Measurements from ENCODE around the gene RAB11FIP4. TPM values are rescaled to one million over a fixed set of nuclear protein-coding genes. Genes with fewer than 3 reads are reported as not detected.

RAB11FIP4 gene
- total RNA-seq, 1 donor from 2014 or later: 10.2 TPM

DNA sequence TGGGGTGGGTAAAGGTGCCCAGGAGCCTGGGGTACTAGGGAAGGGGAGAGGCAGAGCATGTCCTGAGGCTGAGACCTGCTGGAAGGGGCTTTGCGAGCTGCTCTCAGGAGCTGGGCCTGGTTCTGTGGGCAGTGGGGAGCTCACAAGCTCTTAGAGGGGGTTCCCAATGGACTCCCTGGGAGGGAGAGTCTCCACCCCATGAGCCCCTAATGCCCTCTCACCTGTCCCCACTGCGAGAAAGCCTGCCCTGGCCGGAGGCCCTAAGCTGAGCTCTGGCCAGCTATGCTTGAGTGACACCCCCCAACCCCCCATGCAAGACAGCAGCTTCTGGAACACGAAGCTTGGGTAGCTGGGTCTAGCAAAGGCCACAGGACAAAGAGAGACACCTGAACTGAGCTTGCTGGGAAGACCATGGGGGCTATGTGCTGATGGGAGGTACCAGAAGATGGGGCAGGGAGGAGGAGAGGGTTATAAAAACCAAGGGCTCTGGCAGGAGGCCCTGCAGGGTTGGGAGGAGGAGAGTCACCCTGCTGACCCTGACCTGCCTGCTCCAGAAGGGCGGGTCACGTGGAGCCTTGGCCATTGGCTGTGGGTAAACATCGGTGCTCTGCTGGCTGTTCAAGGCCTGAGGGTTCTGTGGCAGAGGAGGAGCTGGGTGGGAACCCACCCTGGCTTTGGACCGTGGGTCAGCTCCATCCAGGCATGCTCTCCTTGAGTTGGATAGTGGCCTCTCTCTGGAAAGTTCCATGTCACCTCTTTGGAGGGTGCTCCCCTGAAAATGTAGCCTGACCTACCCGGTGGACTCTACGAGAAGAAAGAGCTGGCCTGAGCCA is 106.7 kb downstream of the RAB11FIP4 start:
- H3K4me1 Mint-ChIP-seq: peaks cover 39% of the 10 kb centered on the region
- no peak overlapping the region for H3K27ac ChIP-seq

DNA sequence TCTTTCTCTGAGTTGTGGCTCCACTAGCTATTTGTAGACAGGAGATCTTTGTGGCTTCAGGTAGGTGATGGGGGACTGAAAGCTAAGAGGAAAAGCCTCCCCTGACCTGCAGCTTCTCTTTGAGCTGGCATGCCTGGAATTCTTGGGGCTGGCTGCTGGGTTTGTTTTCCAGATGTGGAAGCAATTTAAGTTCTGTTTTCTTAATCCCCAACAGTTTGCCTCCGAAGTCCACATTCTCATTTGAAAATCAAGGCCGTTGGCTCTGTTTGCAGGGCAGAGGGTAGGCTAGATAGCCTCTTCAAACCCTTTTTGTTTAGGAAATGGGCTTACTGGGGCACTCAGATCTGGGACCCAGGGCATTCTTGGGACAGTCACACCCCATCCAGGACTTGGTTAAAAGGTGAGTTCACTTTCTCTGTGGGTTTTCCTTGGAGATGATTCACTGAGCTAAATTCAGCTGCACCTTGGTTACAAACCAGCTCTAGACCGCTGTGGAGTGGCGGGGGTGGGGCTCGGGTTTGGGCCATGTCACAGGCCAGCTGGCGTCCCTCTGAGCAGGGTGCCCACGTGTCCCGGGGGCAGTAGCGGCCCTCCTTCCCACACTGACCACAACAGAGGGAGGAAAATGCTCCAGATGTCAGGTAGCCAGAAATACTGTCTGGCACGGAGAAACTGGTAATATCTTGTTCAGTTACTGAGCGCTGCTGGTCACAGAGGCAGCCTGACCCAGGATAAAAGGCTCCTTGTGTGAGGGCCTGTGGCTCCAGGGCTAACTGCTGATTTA is 108.5 kb downstream of the RAB11FIP4 start:
- peak overlapping the region; percentile 10 for H3K27ac Mint-ChIP-seq
- DNase-seq (ENCODE audit: low spot score): peak; percentile 51
- Histone ChIP-seq H3K4me2 (peak overlapping the region; percentile 28), H3K9me3 (ENCODE audit: low read depth) (no peaks in the 10 kb centered on the region), H3F3A (ENCODE audit: low read depth) (peaks cover 20% of the 10 kb centered on the region), H3K4me3 (no peak overlapping the region), H3K9ac (no peak overlapping the region), H4K20me1 (ENCODE audit: low read depth) (peaks cover 12% of the 10 kb centered on the region), H3K4me1 (peaks cover 24% of the 10 kb centered on the region), H3K27me3 (no peaks in the 10 kb centered on the region), H3K27ac (peak overlapping the region; percentile 10), H2AFZ (replicated peaks) (no peak overlapping the region), H3K79me2 (ENCODE audit: low read depth) (no peaks in the 10 kb centered on the region), H3K36me3 (no peaks in the 10 kb centered on the region)
- no peaks in the 10 kb centered on the region for H3K36me3 Mint-ChIP-seq
- TF ChIP-seq EZH2phosphoT487 (IDR thresholded peaks at IDR 0.05) (no peak), EZH2 (IDR thresholded peaks at IDR 0.05) (no peak)
- TF ChIP-seq, protein P1, sequence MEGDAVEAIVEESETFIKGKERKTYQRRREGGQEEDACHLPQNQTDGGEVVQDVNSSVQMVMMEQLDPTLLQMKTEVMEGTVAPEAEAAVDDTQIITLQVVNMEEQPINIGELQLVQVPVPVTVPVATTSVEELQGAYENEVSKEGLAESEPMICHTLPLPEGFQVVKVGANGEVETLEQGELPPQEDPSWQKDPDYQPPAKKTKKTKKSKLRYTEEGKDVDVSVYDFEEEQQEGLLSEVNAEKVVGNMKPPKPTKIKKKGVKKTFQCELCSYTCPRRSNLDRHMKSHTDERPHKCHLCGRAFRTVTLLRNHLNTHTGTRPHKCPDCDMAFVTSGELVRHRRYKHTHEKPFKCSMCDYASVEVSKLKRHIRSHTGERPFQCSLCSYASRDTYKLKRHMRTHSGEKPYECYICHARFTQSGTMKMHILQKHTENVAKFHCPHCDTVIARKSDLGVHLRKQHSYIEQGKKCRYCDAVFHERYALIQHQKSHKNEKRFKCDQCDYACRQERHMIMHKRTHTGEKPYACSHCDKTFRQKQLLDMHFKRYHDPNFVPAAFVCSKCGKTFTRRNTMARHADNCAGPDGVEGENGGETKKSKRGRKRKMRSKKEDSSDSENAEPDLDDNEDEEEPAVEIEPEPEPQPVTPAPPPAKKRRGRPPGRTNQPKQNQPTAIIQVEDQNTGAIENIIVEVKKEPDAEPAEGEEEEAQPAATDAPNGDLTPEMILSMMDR (IDR thresholded peaks at IDR 0.05): no peak
- H3K9me3 Mint-ChIP-seq: no peaks in the 10 kb centered on the region
- peaks cover 2% of the 10 kb centered on the region for H3K27me3 Mint-ChIP-seq (ENCODE audit: insufficient read depth, low read depth)
- no peak overlapping the region for H3K4me3 Mint-ChIP-seq
- peaks cover 34% of the 10 kb centered on the region for H3K4me1 Mint-ChIP-seq

More for the DNA sequence above, 106.7 kb downstream of the RAB11FIP4 start:
- H3K4me1 ChIP-seq: peaks cover 24% of the 10 kb centered on the region
- peaks cover 7% of the 10 kb centered on the region for H4K20me1 ChIP-seq (ENCODE audit: low read depth)
- H3K4me3 ChIP-seq: no peak overlapping the region
- H3K27me3 ChIP-seq: no peaks in the 10 kb centered on the region
- no peak overlapping the region for H3K4me2 ChIP-seq
- no peaks in the 10 kb centered on the region for H3K36me3 ChIP-seq
- Mint-ChIP-seq H3K4me3 (no peak overlapping the region), H3K36me3 (no peaks in the 10 kb centered on the region), H3K27me3 (ENCODE audit: insufficient read depth, low read depth) (peaks cover 4% of the 10 kb centered on the region), H3K9me3 (no peaks in the 10 kb centered on the region), H3K27ac (no peak overlapping the region)
- H3K9ac ChIP-seq: no peak overlapping the region
- no peaks in the 10 kb centered on the region for H3K79me2 ChIP-seq (ENCODE audit: low read depth)
- no peaks in the 10 kb centered on the region for H3K9me3 ChIP-seq (ENCODE audit: low read depth)
- TF ChIP-seq EZH2 (IDR thresholded peaks at IDR 0.05) (no peak), EZH2phosphoT487 (IDR thresholded peaks at IDR 0.05) (no peak)
- TF ChIP-seq, protein P1 (IDR thresholded peaks at IDR 0.05): no peak
- H3F3A ChIP-seq (ENCODE audit: low read depth): peaks cover 14% of the 10 kb centered on the region
- no peak overlapping the region for H2AFZ ChIP-seq (replicated peaks)
- DNase-seq (ENCODE audit: low spot score): no peak

DNA sequence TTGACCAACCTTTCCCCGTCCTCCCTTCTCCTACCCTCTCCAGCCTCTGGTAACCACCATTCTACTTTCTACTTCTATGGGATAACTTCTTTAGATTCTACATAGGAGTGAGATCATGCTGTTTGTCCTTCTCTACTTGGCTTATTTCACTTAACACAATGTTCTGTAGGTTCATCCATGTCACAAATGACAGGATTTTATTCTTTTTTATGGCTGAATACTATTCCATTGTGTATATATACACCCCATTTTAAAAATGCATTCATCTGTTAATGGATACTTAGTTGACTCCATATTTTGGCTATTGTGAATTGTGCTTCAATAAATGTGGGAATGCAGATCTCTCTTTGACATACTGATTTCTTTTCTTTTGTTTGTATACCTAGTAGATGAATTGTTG is 115.0 kb downstream of the RAB11FIP4 start:
- Histone ChIP-seq H3K27ac (no peak overlapping the region), H3K79me2 (ENCODE audit: low read depth) (peaks cover 6% of the 10 kb centered on the region), H3K9me3 (ENCODE audit: low read depth) (no peaks in the 10 kb centered on the region), H4K20me1 (ENCODE audit: low read depth) (peaks cover 7% of the 10 kb centered on the region), H3K4me1 (no peaks in the 10 kb centered on the region), H3K36me3 (no peaks in the 10 kb centered on the region), H3K4me2 (no peak overlapping the region), H3K4me3 (no peak overlapping the region), H3K9ac (no peak overlapping the region), H3F3A (ENCODE audit: low read depth) (peaks cover 16% of the 10 kb centered on the region), H2AFZ (replicated peaks) (no peak overlapping the region), H3K27me3 (no peaks in the 10 kb centered on the region)
- no peaks in the 10 kb centered on the region for H3K36me3 Mint-ChIP-seq
- peaks cover 7% of the 10 kb centered on the region for H3K4me1 Mint-ChIP-seq
- H3K4me3 Mint-ChIP-seq: no peak overlapping the region
- H3K27me3 Mint-ChIP-seq (ENCODE audit: insufficient read depth, low read depth): peaks cover 2% of the 10 kb centered on the region
- H3K27ac Mint-ChIP-seq: no peak overlapping the region
- no peak for TF ChIP-seq EZH2phosphoT487 (IDR thresholded peaks at IDR 0.05)
- TF ChIP-seq, protein P1 (IDR thresholded peaks at IDR 0.05): no peak
- no peak for TF ChIP-seq EZH2 (IDR thresholded peaks at IDR 0.05)
- H3K9me3 Mint-ChIP-seq: no peaks in the 10 kb centered on the region
- no peak for DNase-seq (ENCODE audit: low spot score)

Data from neural progenitor cell (in vitro differentiated cells).